Upper lobe of left lung (tissue), 4 donors: ENCODE measurements around the gene KISS1R.

Source experiments
- CTCF ChIP-seq, 6 experiments: fragments of 450-650 bp in 4 of 6; fragments of 200-600 bp in 2 of 6; sonication (generic) in 2 of 6; IDR thresholded peaks; one replicate each; pipeline ENCODE4 v1.5.1; 2016 to 2019; ENCODE audit warnings: antibody characterized with exemption in 6 of 6
- EP300 ChIP-seq, 4 donors: sonication (generic); formaldehyde crosslinking; IDR thresholded peaks; one replicate each; pipeline ENCODE4 v1.5.1; 2017; ENCODE audit warnings: antibody characterized with exemption in 4 of 4, control low read depth in 2 of 4
- POLR2A ChIP-seq, 4 donors: fragments of 450-650 bp; IDR thresholded peaks; one replicate each; pipeline ENCODE4 v1.5.1; 2016 to 2017; ENCODE audit warnings: antibody characterized with exemption in 4 of 4, mild to moderate bottlenecking in 2 of 4

- no peak for TF ChIP-seq POLR2A (IDR thresholded peaks at IDR 0.05)
- no peak for TF ChIP-seq CTCF (IDR thresholded peaks at IDR 0.05)
- no peak for TF ChIP-seq EP300 (IDR thresholded peaks at IDR 0.05)
Measured at GRCh38 chr19:899336-900042, 17.6 kb upstream of the KISS1R start.
